Activated gamma-delta T cell treated with anti-CD3 and anti-CD28 coated beads, Interleukin-2, amount 50 U/mL, for 16 hours (primary cell): Measurements from ENCODE around the gene PSEN1.

Experiments
- DNase-seq: peaks from one replicate; pipeline ENCODE4 v3.0.0-alpha.2; 2020; ENCODE audit warnings: low read depth

PSEN1 gene

GRCh38 chr14:73240816-73241480 lies 104.6 kb downstream of the PSEN1 start:
- no peak for DNase-seq

GRCh38 chr14:73241481-73242165 lies 105.3 kb downstream of the PSEN1 start:
- no peak for DNase-seq

GRCh38 chr14:73242357-73242901 lies 106.1 kb downstream of the PSEN1 start:
- no peak for DNase-seq

- no peak for DNase-seq
Measured at GRCh38 chr14:73243341-73243740, 107.0 kb downstream of the PSEN1 start.

- no peak for DNase-seq
Measured at GRCh38 chr14:73243748-73244147, 107.4 kb downstream of the PSEN1 start.

- no peak for DNase-seq
Measured at GRCh38 chr14:73244541-73245290, 108.4 kb downstream of the PSEN1 start.

- DNase-seq: no peak
Measured at GRCh38 chr14:73245480-73246325, 109.4 kb downstream of the PSEN1 start.

- DNase-seq: no peak
Measured at GRCh38 chr14:73246387-73247150, 110.3 kb downstream of the PSEN1 start.

- DNase-seq: no peak
Measured at GRCh38 chr14:73248108-73248868, 112.0 kb downstream of the PSEN1 start.

GRCh38 chr14:73249108-73249507 lies 112.8 kb downstream of the PSEN1 start:
- no peak for DNase-seq

- no peak for DNase-seq
Measured at GRCh38 chr14:73249564-73250316, 113.4 kb downstream of the PSEN1 start.

- no peak for DNase-seq
Measured at GRCh38 chr14:73250317-73250713, 114.0 kb downstream of the PSEN1 start.

- no peak for DNase-seq
Measured at GRCh38 chr14:73250781-73251500, 114.6 kb downstream of the PSEN1 start.

GRCh38 chr14:73251516-73252215 lies 115.4 kb downstream of the PSEN1 start:
- no peak for DNase-seq

- DNase-seq: no peak
Measured at GRCh38 chr14:73252491-73253322, 116.4 kb downstream of the PSEN1 start.

GRCh38 chr14:73253323-73253610 lies 117.0 kb downstream of the PSEN1 start:
- no peak for DNase-seq

GRCh38 chr14:73253721-73254120 lies 117.4 kb downstream of the PSEN1 start:
- no peak for DNase-seq
